Neural cell (in vitro differentiated cells): ENCODE data around the gene CAMK2D. TPM values are rescaled to one million over a fixed set of nuclear protein-coding genes. Genes with fewer than 3 reads are reported as not detected.

ENCODE experiments used
- H2AFZ ChIP-seq: fragments of 200-600, 300-800 bp; sonication (generic), shearing (Covaris generic); 2 replicates; pipeline ENCODE4 v1.6.0; 2014; ENCODE audit warnings: low read depth, mild to moderate bottlenecking, antibody characterized with exemption, low read length, moderate library complexity
- H3F3A ChIP-seq: fragments of 200-600 bp; shearing (Covaris generic); 2 replicates; pipeline ENCODE4 v1.6.1; 2016; ENCODE audit warnings: mild to moderate bottlenecking, moderate library complexity, mixed read lengths, antibody characterized with exemption, low read length; ENCODE audit not compliant: insufficient read depth, poor library complexity, severe bottlenecking
- H3K27ac ChIP-seq: fragments of 200-600, 300-800 bp; sonication (generic), shearing (Covaris generic); 2 replicates; pipeline ENCODE4 v1.5.1; 2014; ENCODE audit warnings: mild to moderate bottlenecking, low read length, moderate library complexity
- H3K27me3 ChIP-seq: fragments of 300-800, 200-600 bp; sonication (generic), shearing (Covaris generic); 2 replicates; pipeline ENCODE4 v1.6.0; 2014; ENCODE audit warnings: mild to moderate bottlenecking, low read depth, low read length, moderate library complexity; ENCODE audit not compliant: insufficient read depth
- H3K36me3 ChIP-seq: fragments of 300-800, 200-600 bp; sonication (generic), shearing (Covaris generic); 2 replicates; pipeline ENCODE4 v1.5.1; 2014; ENCODE audit warnings: mild to moderate bottlenecking, antibody characterized with exemption, low read length, moderate library complexity; ENCODE audit not compliant: insufficient read depth
- H3K4me2 ChIP-seq: fragments of 300-800, 200-600 bp; sonication (generic), shearing (Covaris generic); 2 replicates; pipeline ENCODE4 v1.6.0; 2014; ENCODE audit warnings: mild to moderate bottlenecking, low read length
- H3K4me3 ChIP-seq: fragments of 300-800, 200-600 bp; sonication (generic), shearing (Covaris generic); 2 replicates; pipeline ENCODE4 v1.5.1; 2014; ENCODE audit warnings: mild to moderate bottlenecking, low read length, moderate library complexity
- H3K79me2 ChIP-seq: fragments of 200-600 bp; shearing (Covaris generic); replicated peaks from 2 replicates; pipeline ENCODE4 v1.6.0; 2014; ENCODE audit warnings: mild to moderate bottlenecking, low read length, moderate library complexity; ENCODE audit not compliant: insufficient read depth
- H3K9ac ChIP-seq: fragments of 300-800, 200-600 bp; sonication (generic), shearing (Covaris generic); 2 replicates; pipeline ENCODE4 v1.6.1; 2016; ENCODE audit warnings: mild to moderate bottlenecking, low read length, mixed read lengths
- H3K9me2 ChIP-seq: fragments of 200-600 bp; shearing (Covaris generic); 2 replicates; pipeline ENCODE4 v1.6.1; 2016; ENCODE audit warnings: mild to moderate bottlenecking, low read length, mixed read lengths; ENCODE audit not compliant: insufficient read depth
- H3K9me3 ChIP-seq: fragments of 200-600, 300-800 bp; sonication (generic), shearing (Covaris generic); 2 replicates; pipeline ENCODE4 v1.6.1; 2016; ENCODE audit warnings: mild to moderate bottlenecking, mixed run types, low read length, moderate library complexity, mixed read lengths
- H4K20me1 ChIP-seq: fragments of 200-600 bp; shearing (Covaris generic); 2 replicates; pipeline ENCODE4 v1.6.1; 2016; ENCODE audit warnings: mild to moderate bottlenecking, mixed run types; ENCODE audit not compliant: insufficient read depth
- CTCF ChIP-seq: fragments of 450-650 bp; IDR thresholded peaks from 2 replicates; pipeline ENCODE4 v1.5.1; 2014; ENCODE audit warnings: antibody characterized with exemption, mild to moderate bottlenecking, moderate library complexity; ENCODE audit not compliant: poor library complexity, severe bottlenecking
- EP300 ChIP-seq: fragments of 450-650 bp; conservative IDR thresholded peaks from 2 replicates; pipeline ENCODE4 v1.6.1; 2014; ENCODE audit warnings: antibody characterized with exemption, mild to moderate bottlenecking, moderate library complexity; ENCODE audit not compliant: poor library complexity, severe bottlenecking
- POLR2AphosphoS5 ChIP-seq: IDR thresholded peaks from 2 replicates; pipeline ENCODE4 v1.6.1; 2012
- REST ChIP-seq: IDR thresholded peaks from 2 replicates; pipeline ENCODE4 v1.6.1; 2012; ENCODE audit warnings: borderline replicate concordance
- SMC3 ChIP-seq: fragments of 450-650 bp; conservative IDR thresholded peaks from 2 replicates; pipeline ENCODE4 v1.6.1; 2014; ENCODE audit warnings: antibody characterized with exemption, mild to moderate bottlenecking, moderate library complexity; ENCODE audit not compliant: poor library complexity
- TAF1 ChIP-seq: IDR thresholded peaks from 2 replicates; pipeline ENCODE4 v1.6.1; 2012; ENCODE audit warnings: low read depth
- polyA plus RNA-seq: library from polyadenylated mRNA; depleted of rRNA; stranded (reverse); fragments of >200 nt; gene quantifications from 2 replicates; pipeline ENCODE4 v1.2.3, GENCODE V29; 2014

The CAMK2D gene
- polyA plus RNA-seq, 1 donor from 2014 or later, result 27.1 TPM

GRCh38 chr4:113505044-113505443 is 256.5 kb downstream of the CAMK2D start:
- no peak overlapping the region for H3K9ac ChIP-seq
- no peak for TF ChIP-seq REST
- TF ChIP-seq SMC3, result no peak

GRCh38 chr4:113504422-113504821 is 257.1 kb downstream of the CAMK2D start:
- H3K27ac ChIP-seq, result peak overlapping the region; percentile 38
- H3K9ac ChIP-seq, result no peak overlapping the region
- H3K9me3 ChIP-seq, result no peaks in the 10 kb centered on the region
- no peak overlapping the region for H3K4me2 ChIP-seq
- no peak overlapping the region for H2AFZ ChIP-seq
- H3F3A ChIP-seq, result no peaks in the 10 kb centered on the region
- H3K27me3 ChIP-seq, result no peaks in the 10 kb centered on the region
- no peaks in the 10 kb centered on the region for H3K79me2 ChIP-seq
- no peaks in the 10 kb centered on the region for H3K36me3 ChIP-seq
- H4K20me1 ChIP-seq, result no peaks in the 10 kb centered on the region
- TF ChIP-seq EP300 (no peak), SMC3 (no peak), TAF1 (no peak)
- no peaks in the 10 kb centered on the region for H3K9me2 ChIP-seq
- H3K4me3 ChIP-seq, result no peak overlapping the region

More at GRCh38 chr4:113505044-113505443, 256.5 kb downstream of the CAMK2D start:
- Histone ChIP-seq H3K36me3 (no peaks in the 10 kb centered on the region), H3K79me2 (no peaks in the 10 kb centered on the region), H4K20me1 (no peaks in the 10 kb centered on the region), H3K27me3 (no peaks in the 10 kb centered on the region), H3K27ac (no peak overlapping the region), H3F3A (no peaks in the 10 kb centered on the region), H3K4me2 (no peak overlapping the region), H3K9me3 (no peaks in the 10 kb centered on the region), H3K9me2 (no peaks in the 10 kb centered on the region), H3K4me3 (no peak overlapping the region), H2AFZ (no peak overlapping the region)

GRCh38 chr4:113503691-113504090 is 257.8 kb downstream of the CAMK2D start:
- Histone ChIP-seq H3K27me3 (no peaks in the 10 kb centered on the region), H3K4me3 (no peak overlapping the region), H3K27ac (peak overlapping the region; percentile 38), H3K4me2 (no peak overlapping the region), H3K36me3 (no peaks in the 10 kb centered on the region), H3K79me2 (no peaks in the 10 kb centered on the region), H3K9me3 (no peaks in the 10 kb centered on the region), H2AFZ (no peak overlapping the region), H3K9ac (no peak overlapping the region), H3K9me2 (no peaks in the 10 kb centered on the region), H4K20me1 (no peaks in the 10 kb centered on the region), H3F3A (no peaks in the 10 kb centered on the region)
- no peak for TF ChIP-seq SMC3
- peak; percentile 70 for TF ChIP-seq POLR2AphosphoS5
- TF ChIP-seq CTCF, result no peak
- TF ChIP-seq EP300, result peak; percentile 75
